Stomach (tissue), 19 donors: ENCODE measurements around the gene ADAM20. TPM values are rescaled to one million over a fixed set of nuclear protein-coding genes. Genes with fewer than 3 reads are reported as not detected.

ENCODE experiments used
- DNase-seq, 2 donors: peaks; one replicate each; pipeline versions ENCODE4 v3.0.0 to v3.0.0-alpha.2; 2013 to 2019
- H3K27ac ChIP-seq, 5 donors: fragments of 200-600 bp in 4 of 5; sonication (generic) in 4 of 5; one replicate each; pipeline ENCODE4 v1.5.1; 2013 to 2019; ENCODE audit warnings: mild to moderate bottlenecking in 1 of 5, moderate library complexity in 1 of 5
- H3K27me3 ChIP-seq, 3 donors: fragments of 200-600 bp; sonication (generic); one replicate each; pipeline ENCODE4 v1.5.1; 2017 to 2019; ENCODE audit warnings: mixed run types in 1 of 3
- H3K36me3 ChIP-seq, 4 donors: fragments of 200-600 bp; sonication (generic); 1 replicate in 3 of 4; 2 replicates in 1 of 4; pipeline ENCODE4 v1.5.1; 2016 to 2019
- H3K4me1 ChIP-seq, 4 donors: fragments of 200-600 bp; sonication (generic); one replicate each; pipeline ENCODE4 v1.5.1; 2016 to 2019
- H3K4me3 ChIP-seq, 4 donors: fragments of 200-600 bp; sonication (generic) in 3 of 4; one replicate each; pipeline ENCODE4 v1.5.1; 2016 to 2019; ENCODE audit warnings: mild to moderate bottlenecking in 1 of 4
- H3K9me3 ChIP-seq, 4 donors: fragments of 200-600 bp; sonication (generic); one replicate each; pipeline ENCODE4 v1.5.1; 2016 to 2019
- EP300 ChIP-seq: sonication (generic); formaldehyde crosslinking; IDR thresholded peaks from one replicate; pipeline ENCODE4 v1.6.1; 2017; ENCODE audit warnings: antibody characterized with exemption
- POLR2A ChIP-seq, 4 donors: fragments of 450-650 bp; IDR thresholded peaks; one replicate each; pipeline ENCODE4 v1.6.1; 2016; ENCODE audit warnings: antibody characterized with exemption in 4 of 4, control low read depth in 2 of 4, mild to moderate bottlenecking in 1 of 4, moderate library complexity in 1 of 4
- POLR2AphosphoS5 ChIP-seq, 3 donors: sonication (generic); formaldehyde crosslinking; IDR thresholded peaks; one replicate each; pipeline ENCODE4 v1.6.1; 2016; ENCODE audit warnings: antibody characterized with exemption in 3 of 3
- WGBS, 5 donors: extraction: QIAGEN DNeasy Blood & Tissue Kit in 3 of 5; methylation state at CpG; one replicate each; pipeline versions ENCODE4 v1.1.5 to v1.1.7; 2013 to 2018; 5-methylcytosine and 5-hydroxymethylcytosine counted together
- intact Hi-C: fragments of 100-400 bp; cut with DNase I; formaldehyde crosslinking; loops from one replicate; pipeline ENCODE4 v1.15.1; 2023; ENCODE audit warnings: low total_unique reads
- long read RNA-seq, 10 donors: transcript quantifications; one replicate each; lab custom pipeline, GENCODE V29; 2026
- polyA plus RNA-seq, 3 donors: library from polyadenylated mRNA; stranded (reverse); fragments of 200-250 nt; gene quantifications; one replicate each; pipeline ENCODE4 v1.2.3, GENCODE V29; 2013
- total RNA-seq, 5 donors: library from RNA; depleted of rRNA; stranded (reverse); fragments of >200 nt; gene quantifications; one replicate each; pipeline versions ENCODE4 v1.1.0 to v1.2.3, GENCODE V29; 2014 to 2016
- TF ChIP-seq, protein P1 (sequence below), 7 experiments: fragments of 450-650 bp in 4 of 7; fragments of 200-600 bp in 3 of 7; sonication (generic) in 3 of 7; IDR thresholded peaks; one replicate each; pipeline ENCODE4 v1.5.1; 2016 to 2019; ENCODE audit warnings: antibody characterized with exemption in 7 of 7, control low read depth in 2 of 7, mild to moderate bottlenecking in 1 of 7
- donor health status: healthy with polysubstance abuse.
- donor health status: Bipolar disorder and iron deficiency.
- donor health status: healthy.

ADAM20 gene
- 1 to 10 TPM in 2 of 5 donors, under 1 TPM in 1, not detected in 2; 0.72 to 7.6 (median 1.5) TPM for total RNA-seq
- under 1 TPM in 1 of 3 donors, not detected in 2; 0.10 TPM for polyA plus RNA-seq
- long read RNA-seq, donor 1: 0 reads
- long read RNA-seq, donor 2: 0 reads
- long read RNA-seq, donor 3: 0 reads
- long read RNA-seq, donor 4: 0 reads
- long read RNA-seq, donor 5: 0 reads
- long read RNA-seq, donor 6: 0 reads
- long read RNA-seq, donor 7: 0 reads
- long read RNA-seq, donor 8: 0 reads
- long read RNA-seq, donor 9: 0 reads
- long read RNA-seq, donor 10: 0 reads

DNA sequence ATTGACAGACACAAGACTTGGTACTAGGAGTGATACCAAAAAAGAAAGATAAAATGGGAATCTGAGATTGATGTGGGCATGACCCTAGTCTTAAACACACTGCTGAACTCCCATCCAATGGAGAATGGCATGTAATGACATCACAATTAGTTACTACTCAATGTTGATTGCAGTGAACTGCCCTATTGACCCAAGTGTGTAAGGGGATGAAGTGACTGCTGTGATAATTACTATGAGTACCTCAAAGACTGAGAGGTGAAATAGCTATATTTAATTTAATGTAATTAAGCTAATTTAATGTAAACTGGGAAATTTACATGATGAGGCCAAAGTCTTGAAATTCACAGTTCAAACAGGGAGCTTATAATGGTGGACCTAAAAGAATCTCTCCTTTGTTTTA lies at the start of gene ADAM20:
ADAM20 (minus strand) TSS at position 101 of the 400 bp plus-strand sequence. CDS start 10,247 bp downstream, outside the sequence.
- no peak for TF ChIP-seq POLR2A (IDR thresholded peaks at IDR 0.05)
- TF ChIP-seq, protein P1, sequence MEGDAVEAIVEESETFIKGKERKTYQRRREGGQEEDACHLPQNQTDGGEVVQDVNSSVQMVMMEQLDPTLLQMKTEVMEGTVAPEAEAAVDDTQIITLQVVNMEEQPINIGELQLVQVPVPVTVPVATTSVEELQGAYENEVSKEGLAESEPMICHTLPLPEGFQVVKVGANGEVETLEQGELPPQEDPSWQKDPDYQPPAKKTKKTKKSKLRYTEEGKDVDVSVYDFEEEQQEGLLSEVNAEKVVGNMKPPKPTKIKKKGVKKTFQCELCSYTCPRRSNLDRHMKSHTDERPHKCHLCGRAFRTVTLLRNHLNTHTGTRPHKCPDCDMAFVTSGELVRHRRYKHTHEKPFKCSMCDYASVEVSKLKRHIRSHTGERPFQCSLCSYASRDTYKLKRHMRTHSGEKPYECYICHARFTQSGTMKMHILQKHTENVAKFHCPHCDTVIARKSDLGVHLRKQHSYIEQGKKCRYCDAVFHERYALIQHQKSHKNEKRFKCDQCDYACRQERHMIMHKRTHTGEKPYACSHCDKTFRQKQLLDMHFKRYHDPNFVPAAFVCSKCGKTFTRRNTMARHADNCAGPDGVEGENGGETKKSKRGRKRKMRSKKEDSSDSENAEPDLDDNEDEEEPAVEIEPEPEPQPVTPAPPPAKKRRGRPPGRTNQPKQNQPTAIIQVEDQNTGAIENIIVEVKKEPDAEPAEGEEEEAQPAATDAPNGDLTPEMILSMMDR (IDR thresholded peaks at IDR 0.05): no peak
- no peak for TF ChIP-seq POLR2AphosphoS5 (IDR thresholded peaks at IDR 0.05)
- no peak for TF ChIP-seq EP300
- H3K4me3 ChIP-seq: no peak within 1 kb of the TSS
- intact Hi-C loops: no loop called here
- H3K4me1 ChIP-seq: no peaks in the 10 kb centered on the region
- H3K27me3 ChIP-seq: no peaks in the 10 kb centered on the region
- H3K27ac ChIP-seq: no peak within 1 kb of the TSS
- peaks cover 0 to 25% (median 8%) of the 10 kb centered on the region in 4 donors for H3K36me3 ChIP-seq
- H3K9me3 ChIP-seq: peaks cover 0 to 21% (median 10%) of the 10 kb centered on the region in 4 donors
- DNase-seq: no peak

DNA sequence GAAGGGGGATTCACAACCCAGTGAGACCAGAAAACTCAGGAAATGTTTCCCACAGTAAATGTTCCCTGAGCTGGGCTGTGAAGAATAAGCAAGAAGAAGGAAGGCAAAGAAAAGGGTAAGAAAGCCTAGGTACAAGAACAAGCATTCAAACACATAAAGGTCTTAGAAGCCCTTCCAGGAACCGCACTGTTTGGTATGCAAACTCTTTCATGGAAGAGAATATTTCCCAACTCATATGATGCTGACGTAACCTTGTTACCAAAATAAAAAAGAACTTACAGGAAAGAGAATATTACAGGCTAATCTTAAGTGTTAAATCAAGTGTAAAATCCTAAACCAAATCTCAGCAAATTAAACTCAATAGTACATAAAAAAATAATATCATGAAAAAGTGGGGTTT lies 42.1 kb upstream of the ADAM20 start:
- no peaks in the 10 kb centered on the region for H3K4me1 ChIP-seq
- TF ChIP-seq, protein P1 (IDR thresholded peaks at IDR 0.05): no peak
- TF ChIP-seq POLR2A (IDR thresholded peaks at IDR 0.05) (no peak), EP300 (no peak), POLR2AphosphoS5 (IDR thresholded peaks at IDR 0.05) (no peak)
- H3K9me3 ChIP-seq: no peaks in the 10 kb centered on the region
- DNase-seq: no peak
- peaks cover 8 to 51% (median 40%) of the 10 kb centered on the region in 4 donors for H3K36me3 ChIP-seq
- no peak overlapping the region for H3K4me3 ChIP-seq
- H3K27me3 ChIP-seq: no peaks in the 10 kb centered on the region
- 93 to 97% (median 94%) methylated on average over 2 of the region's 2 CpGs for WGBS, 5 donors
- H3K27ac ChIP-seq: no peak overlapping the region
- intact Hi-C loops: no loop called here

DNA sequence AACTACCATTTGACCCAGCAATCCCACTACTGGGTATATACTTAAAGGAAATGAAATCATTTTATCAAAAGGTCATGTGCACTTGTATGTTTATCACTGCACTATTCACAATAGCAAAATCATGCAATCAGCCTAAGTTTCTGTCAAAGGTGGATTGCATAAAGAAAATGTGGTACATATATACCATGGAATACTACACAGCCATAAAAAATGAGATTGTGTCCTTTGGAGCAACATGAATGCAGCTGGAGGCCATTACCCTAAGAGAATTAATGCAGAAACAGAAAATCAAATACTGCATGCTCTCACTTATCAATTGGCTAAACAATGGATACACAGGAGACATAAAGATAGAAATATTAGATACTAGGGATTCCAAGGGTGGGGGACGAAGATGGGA lies 38.2 kb upstream of the ADAM20 start:
- Histone ChIP-seq H3K27ac (no peak overlapping the region), H3K4me1 (no peaks in the 10 kb centered on the region), H3K9me3 (no peaks in the 10 kb centered on the region), H3K27me3 (no peaks in the 10 kb centered on the region), H3K4me3 (no peak overlapping the region), H3K36me3 (peaks cover 0 to 26% (median 8%) of the 10 kb centered on the region in 4 donors)
- intact Hi-C loops: no loop called here
- TF ChIP-seq EP300 (no peak), POLR2A (IDR thresholded peaks at IDR 0.05) (no peak), POLR2AphosphoS5 (IDR thresholded peaks at IDR 0.05) (no peak)
- TF ChIP-seq, protein P1 (IDR thresholded peaks at IDR 0.05): no peak
- DNase-seq: no peak
- 92 to 100% (median 96%) methylated on average over 1 of the region's 1 CpG for WGBS, 5 donors

DNA sequence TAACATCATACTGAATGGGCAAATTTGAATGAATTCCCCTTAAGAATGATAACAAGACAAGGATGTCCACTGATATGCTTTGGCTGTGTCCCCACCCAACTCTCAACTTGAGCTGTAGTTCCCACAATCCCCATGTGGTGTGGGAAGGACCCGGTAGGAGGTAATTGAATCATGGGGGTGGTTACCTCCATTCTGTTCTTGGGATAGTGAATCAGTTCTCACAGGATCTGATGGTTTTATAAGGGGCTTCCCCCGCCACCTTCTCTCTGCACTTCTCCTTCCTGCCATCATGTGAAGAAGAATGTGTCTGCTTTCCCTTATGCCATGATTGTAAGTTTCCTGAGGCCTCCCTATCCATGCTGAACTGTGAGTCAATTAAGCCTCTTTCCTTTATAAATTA lies 36.3 kb upstream of the ADAM20 start:
- H3K4me1 ChIP-seq: no peaks in the 10 kb centered on the region
- no peak overlapping the region for H3K4me3 ChIP-seq
- H3K36me3 ChIP-seq: peaks cover 0 to 44% (median 25%) of the 10 kb centered on the region in 4 donors
- TF ChIP-seq, protein P1 (IDR thresholded peaks at IDR 0.05): no peak
- no peak for TF ChIP-seq POLR2A (IDR thresholded peaks at IDR 0.05)
- no peak for TF ChIP-seq EP300
- TF ChIP-seq POLR2AphosphoS5 (IDR thresholded peaks at IDR 0.05): no peak
- H3K9me3 ChIP-seq: no peaks in the 10 kb centered on the region
- WGBS, 5 donors: 85 to 100% (median 94%) methylated on average over 2 of the region's 2 CpGs
- DNase-seq: no peak
- no peak overlapping the region for H3K27ac ChIP-seq
- no peaks in the 10 kb centered on the region for H3K27me3 ChIP-seq
- intact Hi-C loops: no loop called here
